Retina (tissue), 1 donor: ENCODE results near the gene PRRT1B.
A peak's percentile ranks its signal among the peaks of the same experiment; 100 is the strongest.

ENCODE experiments used
- DNase-seq: peaks from one replicate; pipeline ENCODE4 v3.0.0-alpha.2; 2016

The PRRT1B gene

GRCh38 chr9:131582466-131583336 is 37.4 kb downstream of the PRRT1B start:
- DNase-seq, result no peak

GRCh38 chr9:131583337-131583645 is 38.0 kb downstream of the PRRT1B start:
- no peak for DNase-seq

DNA sequence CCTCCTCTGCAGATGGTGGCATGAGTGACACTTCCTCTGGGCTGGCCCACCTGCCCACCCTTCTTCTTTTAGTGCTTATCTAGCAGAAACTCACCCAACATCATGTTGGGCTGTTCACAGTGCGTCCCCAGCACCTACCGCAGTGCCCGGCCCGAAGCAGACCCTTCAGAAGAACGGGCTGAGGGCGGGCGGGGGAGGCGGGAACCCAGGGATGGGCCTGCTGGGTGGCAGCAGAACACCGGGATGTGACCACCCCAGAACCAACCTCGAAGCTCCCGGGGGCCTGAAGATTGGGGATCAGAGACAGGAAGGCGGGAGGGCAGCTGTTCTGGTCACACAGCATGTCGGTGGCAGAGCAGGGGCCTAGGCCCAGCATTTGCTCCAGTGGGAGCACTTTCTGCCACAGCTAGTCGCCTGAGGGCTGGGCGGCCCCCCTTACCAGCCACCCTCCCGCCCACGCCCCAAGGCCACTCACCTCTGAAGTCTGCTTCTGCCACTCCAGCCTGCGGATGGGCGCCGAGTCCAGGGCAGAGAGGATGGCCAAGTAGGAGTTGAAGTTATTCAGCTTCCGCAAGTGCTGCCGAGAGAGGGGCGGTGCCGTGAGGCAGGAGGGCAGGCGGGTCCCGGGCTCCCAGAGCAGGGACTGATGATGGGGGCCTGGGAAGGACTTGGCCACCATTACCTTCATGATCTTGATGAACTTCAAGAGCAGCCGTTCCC is 38.7 kb downstream of the PRRT1B start:
- DNase-seq, result no peak

DNA sequence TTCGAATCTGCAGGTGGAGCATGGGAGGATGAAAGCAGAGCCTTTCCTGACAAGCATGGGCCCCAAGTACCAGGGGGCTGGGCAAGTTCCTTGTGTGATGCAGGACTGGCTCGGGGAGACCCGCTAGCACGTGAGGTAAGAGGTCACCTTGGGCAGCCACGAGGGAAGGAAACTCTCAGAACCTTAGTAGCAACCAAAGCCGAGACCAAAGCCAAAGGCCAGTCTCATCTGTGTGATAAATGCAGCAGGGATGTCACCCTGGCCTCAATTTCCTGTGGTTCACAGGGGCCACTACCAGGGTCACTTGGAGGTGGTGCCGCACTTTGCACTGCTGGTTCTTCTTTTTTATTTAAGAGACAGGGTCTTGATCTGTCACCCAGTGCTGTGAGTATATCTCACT is 39.5 kb downstream of the PRRT1B start:
- no peak for DNase-seq

GRCh38 chr9:131585375-131585774 is 40.1 kb downstream of the PRRT1B start:
- no peak for DNase-seq

GRCh38 chr9:131587331-131587730 is 42.0 kb downstream of the PRRT1B start:
- DNase-seq, result no peak

- DNase-seq, result no peak
These were observed 42.6 kb downstream of the PRRT1B start for GRCh38 chr9:131587906-131588305.

DNA sequence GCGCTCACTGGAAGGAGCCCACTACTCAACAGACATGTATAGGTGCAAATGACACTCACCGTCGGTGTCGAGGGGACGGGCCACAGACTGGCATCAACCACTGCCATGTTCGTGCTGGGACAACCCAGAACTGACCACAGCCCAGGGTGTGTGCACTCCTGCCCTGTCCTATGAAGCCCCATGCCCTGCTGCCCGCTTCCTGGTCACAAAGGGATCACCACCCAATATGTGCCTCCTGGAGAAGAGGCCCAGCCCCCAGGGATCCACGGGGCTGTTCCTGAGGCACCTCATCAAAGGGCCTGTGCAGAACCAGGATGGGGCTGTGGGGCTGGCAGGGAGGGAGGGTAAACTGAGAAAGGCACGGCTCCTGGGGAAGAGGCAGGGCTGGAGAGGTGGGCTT is 43.1 kb downstream of the PRRT1B start:
- no peak for DNase-seq

- DNase-seq, result no peak
These were observed 43.9 kb downstream of the PRRT1B start for GRCh38 chr9:131589124-131589711.

- no peak for DNase-seq
These were observed 44.7 kb downstream of the PRRT1B start for GRCh38 chr9:131589993-131590392.

- DNase-seq, result no peak
These were observed 45.1 kb downstream of the PRRT1B start for GRCh38 chr9:131590449-131590848.

DNA sequence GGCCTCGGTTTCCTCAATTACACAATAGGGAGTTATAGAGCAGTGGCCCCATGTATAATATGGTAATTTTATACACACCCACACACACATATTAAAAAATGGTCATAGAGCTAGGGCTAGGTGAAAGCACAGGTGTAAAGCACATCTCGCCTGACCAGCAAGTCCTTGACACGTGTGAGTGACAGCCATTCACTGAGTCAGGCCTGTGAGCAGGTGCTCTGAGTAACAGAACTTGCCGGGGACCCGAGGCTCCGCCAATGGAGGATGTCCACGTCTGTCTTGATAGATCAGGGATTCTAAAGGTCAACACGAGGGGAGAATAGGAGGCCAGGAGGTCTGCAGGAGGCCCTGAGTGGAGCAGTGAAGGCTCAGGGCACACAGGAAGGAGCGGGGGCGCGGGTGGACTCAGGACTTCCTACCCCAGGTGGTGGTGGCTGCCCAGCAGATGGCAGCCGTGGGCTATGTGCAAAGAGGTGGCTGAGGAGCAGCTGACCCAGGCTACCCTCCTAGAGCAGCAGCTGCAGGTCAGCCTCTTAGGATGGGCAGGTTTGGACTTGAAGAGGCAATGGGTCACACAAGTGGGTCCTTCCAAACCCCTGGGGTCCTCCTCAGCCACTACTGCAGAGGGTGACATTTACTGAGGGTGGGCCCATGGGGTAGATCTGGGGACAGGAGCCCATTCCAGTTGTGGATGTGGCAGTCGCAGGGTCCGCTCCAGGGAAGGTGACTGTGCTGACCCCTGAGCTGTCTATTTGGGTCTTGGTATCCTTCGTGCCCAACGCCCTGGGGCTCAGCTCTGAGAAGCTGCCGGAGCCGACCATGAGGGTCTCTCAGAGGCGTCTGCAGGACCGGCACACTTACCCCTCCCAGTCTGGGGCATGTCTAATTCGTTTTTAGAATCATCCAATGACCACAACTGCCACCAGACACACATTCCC is 45.9 kb downstream of the PRRT1B start:
- DNase-seq, result peak; percentile 75

DNA sequence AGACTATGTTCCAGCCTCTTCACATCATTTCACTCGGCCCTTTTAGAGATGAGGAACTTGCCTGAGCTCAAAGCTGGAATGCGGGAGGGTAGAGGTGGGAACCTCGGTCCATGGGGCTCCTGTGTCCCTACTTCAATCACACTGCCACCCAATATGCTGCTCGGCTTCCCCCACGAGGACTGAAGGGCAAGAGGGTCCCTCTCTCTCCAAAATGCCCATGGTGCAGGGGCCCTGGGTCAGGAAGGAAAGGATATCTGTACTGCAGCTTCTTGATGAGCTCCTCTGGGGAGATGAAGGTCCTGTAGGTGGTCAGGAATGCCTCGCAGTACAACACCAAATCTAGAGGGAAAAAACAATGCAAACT is 46.5 kb downstream of the PRRT1B start:
- no peak for DNase-seq

- DNase-seq, result no peak
These were observed 47.9 kb downstream of the PRRT1B start for GRCh38 chr9:131593091-131593820.

DNA sequence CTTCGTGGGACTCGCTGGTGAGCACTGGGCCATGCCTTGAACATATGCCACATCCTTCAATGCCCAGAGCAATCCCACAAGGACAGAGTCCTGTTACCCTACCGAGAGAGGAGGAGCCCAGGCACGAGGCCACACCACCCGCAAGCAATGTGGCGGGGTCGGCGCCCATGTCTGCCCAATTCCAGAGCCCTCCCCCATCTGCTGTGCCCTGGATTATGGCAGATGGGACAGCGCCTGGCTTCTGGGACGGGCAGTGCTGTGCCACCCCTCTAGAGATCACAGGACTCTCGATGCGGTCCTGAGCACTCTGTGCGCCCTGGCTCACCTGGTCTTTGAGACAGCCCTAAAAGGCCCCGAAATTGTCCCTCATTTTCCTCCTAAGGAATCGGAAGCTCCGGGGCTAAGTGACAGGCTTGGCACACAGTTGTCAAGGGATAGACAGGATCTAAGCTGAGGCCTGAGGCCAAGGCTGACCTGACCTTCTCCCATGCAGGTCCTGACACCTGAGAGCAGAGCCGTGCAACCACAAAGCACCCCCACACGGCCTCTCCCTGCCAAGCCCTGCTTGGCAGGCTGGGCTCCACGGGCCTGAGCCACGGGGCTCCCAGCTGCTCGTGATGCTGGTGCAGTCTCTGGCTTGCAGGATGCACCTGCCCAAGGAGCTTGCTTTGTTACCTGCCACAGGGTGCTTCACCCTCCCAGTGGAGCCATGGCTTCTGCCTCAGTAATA is 48.8 kb downstream of the PRRT1B start:
- no peak for DNase-seq

GRCh38 chr9:131594906-131595665 is 49.8 kb downstream of the PRRT1B start:
- DNase-seq, result no peak

DNA sequence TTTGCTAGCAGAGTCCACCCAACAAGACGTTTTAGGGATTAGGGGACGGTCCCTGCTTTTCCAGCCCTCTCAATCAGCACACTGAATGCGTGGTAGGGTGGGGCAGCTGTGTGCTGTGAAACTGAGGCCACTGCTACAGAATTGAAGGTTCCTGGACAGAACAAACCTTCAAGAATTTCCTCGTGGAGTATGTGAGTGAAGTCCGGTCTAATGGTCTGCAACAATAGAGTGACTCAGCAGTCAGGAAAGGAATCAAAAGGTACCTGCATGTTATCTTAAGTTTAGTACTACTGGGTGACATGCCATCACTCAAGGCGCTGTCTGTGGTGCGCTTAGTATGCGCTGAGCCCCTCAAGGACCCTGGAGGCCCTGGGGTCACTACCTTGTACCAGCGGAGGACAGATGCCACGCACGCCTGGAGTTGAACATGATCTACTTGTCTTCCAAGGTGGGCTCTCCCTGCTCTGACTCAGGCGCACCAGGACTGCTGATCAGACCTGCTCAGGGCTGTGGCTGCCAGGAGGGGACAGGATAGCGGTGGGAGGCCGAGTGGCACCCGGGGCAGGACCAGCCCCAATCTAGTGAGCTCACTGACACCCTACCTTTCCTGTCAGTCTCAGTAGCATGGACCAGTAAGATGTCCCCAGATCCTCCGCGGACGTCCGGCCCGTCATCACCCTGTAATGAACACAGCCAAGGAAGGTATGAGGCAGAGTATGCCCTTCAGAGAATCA is 50.5 kb downstream of the PRRT1B start:
- no peak for DNase-seq

DNA sequence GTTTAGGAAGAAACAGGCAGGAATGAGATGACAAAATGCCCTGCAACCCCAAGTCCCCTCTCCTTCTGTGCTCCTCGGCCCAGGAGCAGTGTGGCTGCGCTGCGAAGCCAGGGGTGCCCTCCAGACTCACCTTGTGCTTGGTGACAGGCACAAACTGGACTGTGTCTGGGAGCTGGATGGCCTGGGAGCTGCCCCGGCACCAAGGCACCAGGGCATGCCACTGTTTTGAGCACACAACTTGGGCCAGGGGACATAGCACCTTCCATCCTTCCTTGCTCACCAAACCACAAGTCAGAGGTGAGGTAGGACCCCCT is 51.1 kb downstream of the PRRT1B start:
- no peak for DNase-seq

GRCh38 chr9:131597246-131597645 is 51.9 kb downstream of the PRRT1B start:
- no peak for DNase-seq

DNA sequence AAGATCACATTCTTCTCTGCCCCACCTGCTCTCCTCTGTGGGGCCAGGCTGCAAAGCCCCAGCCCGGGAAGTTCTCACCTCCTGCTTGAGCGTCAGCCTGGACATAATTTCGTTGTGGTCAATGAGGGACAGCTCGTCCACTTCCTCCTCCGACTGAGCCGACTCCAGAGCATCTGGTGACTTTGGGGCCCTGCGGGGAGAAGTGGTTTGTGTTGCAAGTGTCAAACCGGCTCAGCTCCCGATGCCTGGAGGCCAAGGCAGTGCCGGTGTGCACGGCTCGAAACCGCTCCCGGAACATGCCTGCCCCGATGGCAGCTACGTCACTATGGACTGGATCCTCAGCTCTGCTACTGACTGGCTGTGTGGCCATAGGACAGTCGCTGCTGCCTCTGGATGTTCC is 52.8 kb downstream of the PRRT1B start:
- DNase-seq, result no peak
